Ectodermal cell (in vitro differentiated cells): ENCODE results near the gene CRIP1.

Source experiments
- H3K27ac ChIP-seq: 2 replicates; pipeline ENCODE4 v1.7.0; 2013; ENCODE audit warnings: mild to moderate bottlenecking, low read depth, low read length; ENCODE audit not compliant: insufficient read depth, poor library complexity, severe bottlenecking
- H3K27me3 ChIP-seq: 2 replicates; pipeline ENCODE4 v1.7.0; 2013; ENCODE audit warnings: mild to moderate bottlenecking, low read length; ENCODE audit not compliant: insufficient read depth, control insufficient read depth, poor library complexity, severe bottlenecking
- H3K36me3 ChIP-seq: one replicate; pipeline ENCODE4 v1.7.0; 2013; ENCODE audit warnings: low read length; ENCODE audit not compliant: control insufficient read depth, insufficient read depth
- H3K4me1 ChIP-seq: one replicate; pipeline ENCODE4 v1.7.0; 2013; ENCODE audit warnings: low read length; ENCODE audit not compliant: control insufficient read depth, insufficient read depth
- H3K4me3 ChIP-seq: 2 replicates; pipeline ENCODE4 v1.7.0; 2013; ENCODE audit warnings: low read depth, low read length, control low read depth; ENCODE audit not compliant: insufficient read depth
- H3K9me3 ChIP-seq: 2 replicates; pipeline ENCODE4 v1.7.0; 2013; ENCODE audit warnings: mild to moderate bottlenecking, low read length, moderate library complexity; ENCODE audit not compliant: control insufficient read depth
- WGBS, 2 experiments: methylation state at CpG; one replicate each; pipeline ENCODE4 v1.1.7; 2013; ENCODE audit warnings: missing lambda C conversion rate in 2 of 2; 5-methylcytosine and 5-hydroxymethylcytosine counted together

The CRIP1 gene

DNA sequence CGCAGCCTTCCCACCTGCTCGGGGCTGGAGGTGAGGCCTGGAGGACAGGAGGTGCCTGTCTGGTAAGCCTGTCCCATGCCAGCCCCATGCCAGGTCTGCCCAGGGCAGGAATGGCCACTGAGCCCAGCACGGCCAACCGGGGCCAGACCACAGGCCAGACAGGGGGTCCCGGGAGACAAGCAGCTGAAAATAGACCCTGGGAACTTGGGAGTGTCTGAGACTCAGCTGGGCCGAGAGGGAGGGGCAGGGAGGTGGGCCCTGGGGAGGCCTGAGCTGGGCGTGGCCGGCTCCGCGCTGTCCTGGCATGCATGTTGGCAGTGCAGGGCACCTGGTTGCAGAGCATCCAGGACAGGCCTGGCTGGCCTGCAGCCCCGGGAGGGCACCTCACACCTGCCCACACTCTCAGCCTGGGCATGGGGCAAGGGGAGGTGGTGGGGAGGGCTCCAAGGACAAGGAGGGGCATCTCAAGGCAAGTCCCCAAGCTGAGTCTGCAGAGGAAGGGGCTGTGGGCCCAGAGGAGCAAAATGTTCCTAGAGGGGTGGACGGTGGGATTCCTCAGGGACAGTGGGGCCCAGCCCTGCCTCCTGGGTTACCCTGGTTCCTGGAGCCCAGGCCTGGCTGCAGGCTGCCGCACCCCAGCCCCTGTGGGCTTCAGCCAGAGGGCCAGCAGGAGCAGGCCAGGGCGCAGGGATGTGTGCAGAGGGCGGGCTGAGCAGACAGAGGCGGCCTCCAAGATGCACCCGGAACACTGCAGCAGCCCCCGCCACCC is 3.2 kb upstream of the CRIP1 start:
- 84% methylated on average over 18 of the region's 18 CpGs for WGBS, 2 experiments
- H3K9me3 ChIP-seq = no peaks in the 10 kb centered on the region
- peaks cover 68% of the 10 kb centered on the region for H3K4me1 ChIP-seq
- no peaks in the 10 kb centered on the region for H3K36me3 ChIP-seq
- no peak overlapping the region for H3K4me3 ChIP-seq
- peaks cover 81% of the 10 kb centered on the region for H3K27me3 ChIP-seq
- no peak overlapping the region for H3K27ac ChIP-seq

DNA sequence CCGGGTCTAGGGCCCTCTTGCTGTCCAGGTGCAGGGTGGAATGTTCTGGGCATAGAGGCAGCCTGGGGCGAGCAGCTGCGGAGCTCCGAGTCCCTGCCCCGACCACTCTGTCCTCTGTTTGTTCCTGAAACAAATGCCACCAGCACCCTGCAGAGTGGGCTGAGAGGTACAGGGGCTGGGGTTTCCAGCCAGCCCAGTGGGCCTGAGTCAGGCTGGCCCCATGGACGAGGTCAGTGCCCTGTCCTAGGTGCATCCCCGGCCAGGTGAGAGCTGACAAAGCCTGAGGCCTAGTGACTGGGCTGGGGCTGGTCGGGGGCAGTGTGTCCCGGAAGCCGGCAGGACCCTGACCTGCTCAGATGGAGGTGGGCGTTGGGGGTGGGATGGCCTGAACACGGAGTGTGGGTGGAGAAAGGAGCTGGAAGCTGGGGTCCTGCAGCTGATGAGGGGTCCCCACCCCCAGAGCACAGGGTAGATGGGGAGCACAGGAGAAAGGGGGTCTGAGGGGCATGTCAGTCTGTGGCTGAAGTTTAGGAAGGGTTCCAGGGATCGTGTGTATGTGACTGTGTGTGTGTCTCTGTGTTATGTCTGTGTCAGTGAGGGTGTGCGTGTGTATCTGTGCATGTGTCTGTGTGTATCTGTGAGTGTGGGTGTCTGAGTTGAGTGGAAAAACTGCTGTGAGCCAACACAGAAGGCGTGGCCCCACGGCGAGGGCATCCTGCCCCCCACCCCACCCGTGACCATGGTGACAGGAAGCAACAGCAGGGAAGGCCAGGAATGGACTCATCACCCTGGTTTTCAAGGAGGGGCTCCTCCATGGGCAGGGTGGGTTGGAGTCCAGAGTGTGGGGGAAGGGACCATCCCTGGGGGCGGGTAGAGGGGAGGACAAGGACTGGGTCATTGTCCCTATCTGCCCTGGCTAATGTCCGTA is 2.4 kb upstream of the CRIP1 start:
- Histone ChIP-seq H3K36me3 (no peaks in the 10 kb centered on the region), H3K27ac (no peak overlapping the region), H3K27me3 (peaks cover 73% of the 10 kb centered on the region), H3K4me3 (no peak overlapping the region), H3K4me1 (peaks cover 75% of the 10 kb centered on the region), H3K9me3 (no peaks in the 10 kb centered on the region)
- 73 to 74% methylated on average over 20 of the region's 20 CpGs for WGBS, 2 experiments

DNA sequence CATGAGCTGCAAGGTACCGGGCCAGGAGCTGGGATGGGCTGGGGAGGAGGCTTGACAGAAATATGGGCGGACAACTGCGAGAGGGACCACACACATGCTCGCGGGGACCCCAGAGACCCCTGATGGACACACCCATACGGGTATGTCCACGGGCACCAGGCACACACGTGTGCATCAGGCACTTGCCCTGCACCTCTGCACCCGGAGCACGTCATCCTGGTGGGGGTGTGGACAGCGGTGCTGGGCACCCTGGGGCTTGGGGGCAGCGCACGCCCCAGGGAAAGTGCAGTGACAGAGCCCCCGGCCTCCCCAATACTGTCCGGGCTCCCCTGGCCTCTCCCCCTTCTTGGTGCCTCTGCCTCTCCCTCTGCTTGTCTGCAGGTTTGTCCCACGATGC is 1.7 kb upstream of the CRIP1 start:
- Histone ChIP-seq H3K36me3 (no peaks in the 10 kb centered on the region), H3K4me3 (no peak overlapping the region), H3K27me3 (peaks cover 66% of the 10 kb centered on the region), H3K4me1 (peaks cover 70% of the 10 kb centered on the region), H3K27ac (no peak overlapping the region), H3K9me3 (no peaks in the 10 kb centered on the region)
- WGBS, 2 experiments = 93 to 94% methylated on average over 16 of the region's 16 CpGs

DNA sequence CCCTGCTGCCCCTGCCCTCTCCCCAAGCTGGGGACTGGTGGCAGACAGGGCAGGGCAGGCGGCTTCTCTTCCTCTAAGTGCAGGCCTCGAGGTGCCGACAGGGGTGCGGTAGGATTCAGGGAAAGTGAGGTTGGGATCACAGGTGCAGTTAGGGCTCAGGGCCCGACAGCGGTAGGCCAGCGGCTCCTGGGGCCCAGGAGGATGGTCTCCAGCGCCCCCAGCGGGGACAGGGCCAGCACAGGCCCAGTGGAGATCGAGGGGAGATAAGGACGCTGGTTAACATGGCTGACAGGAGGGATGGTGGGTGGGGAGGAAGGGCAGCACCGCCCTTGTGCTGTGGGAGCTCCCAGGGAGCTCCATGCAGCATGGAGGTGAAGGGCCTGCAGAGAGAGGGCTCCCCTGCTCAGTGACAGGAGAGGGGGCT is 935 bp upstream of the CRIP1 start:
- 11 to 15% methylated on average over 12 of the region's 12 CpGs for WGBS, 2 experiments
- H3K27ac ChIP-seq = no peak overlapping the region
- peaks cover 64% of the 10 kb centered on the region for H3K4me1 ChIP-seq
- no peak overlapping the region for H3K4me3 ChIP-seq
- peaks cover 58% of the 10 kb centered on the region for H3K27me3 ChIP-seq
- H3K36me3 ChIP-seq = no peaks in the 10 kb centered on the region
- no peaks in the 10 kb centered on the region for H3K9me3 ChIP-seq

DNA sequence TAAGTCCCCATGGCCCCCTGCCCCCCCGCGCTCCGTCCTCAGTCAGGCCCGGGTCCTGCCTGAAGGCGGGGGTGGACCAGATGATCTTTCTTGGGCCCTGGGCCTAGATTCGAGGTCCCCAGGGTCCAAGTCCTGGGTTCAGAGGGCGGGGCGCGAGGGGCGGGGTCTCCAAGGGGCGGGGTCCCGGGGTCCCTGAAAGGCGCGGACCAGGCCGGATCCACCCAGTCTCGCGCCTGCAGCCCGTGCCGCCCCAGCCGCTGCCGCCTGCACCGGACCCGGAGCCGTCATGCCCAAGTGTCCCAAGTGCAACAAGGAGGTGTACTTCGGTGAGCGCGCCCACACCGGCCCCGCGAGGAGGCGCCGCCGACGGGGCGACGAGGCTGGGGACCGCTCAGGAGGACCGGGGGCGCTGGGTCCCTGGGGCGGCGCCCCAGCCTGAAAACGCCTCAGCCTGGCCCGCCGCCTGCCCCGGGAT is 325 bp downstream of the CRIP1 start:
- Histone ChIP-seq H3K4me3 (peak overlapping the region; percentile 52), H3K27ac (no peak overlapping the region), H3K36me3 (no peaks in the 10 kb centered on the region), H3K27me3 (peaks cover 46% of the 10 kb centered on the region), H3K4me1 (peaks cover 58% of the 10 kb centered on the region), H3K9me3 (no peaks in the 10 kb centered on the region)
- 5% methylated on average over 45 of the region's 45 CpGs for WGBS, 2 experiments

DNA sequence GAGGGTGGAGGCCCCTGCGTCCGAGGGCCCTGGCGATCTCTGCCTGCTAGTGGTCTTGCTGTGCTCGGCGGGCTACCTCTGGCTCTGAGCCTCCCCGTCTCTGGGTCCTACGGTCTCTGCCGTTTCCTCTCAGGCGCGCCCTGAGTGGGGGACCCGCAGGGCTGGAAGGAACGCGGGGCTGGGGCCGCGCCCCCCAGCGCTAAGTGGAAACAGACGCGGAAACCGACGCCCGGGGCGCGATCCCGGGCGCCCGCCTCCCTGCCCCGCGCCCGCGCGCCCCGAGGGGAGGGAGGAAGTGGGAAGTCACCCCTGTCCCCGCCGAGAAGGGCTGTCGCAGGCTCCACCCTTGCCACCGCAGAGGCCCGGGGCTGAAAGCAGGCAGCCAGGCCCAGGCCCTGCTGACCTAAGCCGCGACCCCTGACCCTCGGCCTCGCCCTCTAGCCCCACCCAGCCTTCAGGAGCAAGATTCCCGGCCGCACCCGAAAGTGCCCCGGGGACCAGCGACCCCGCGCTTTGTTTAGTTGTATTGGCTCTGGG is 831 bp downstream of the CRIP1 start:
- H3K9me3 ChIP-seq = no peaks in the 10 kb centered on the region
- peaks cover 59% of the 10 kb centered on the region for H3K4me1 ChIP-seq
- H3K27ac ChIP-seq = no peak overlapping the region
- H3K4me3 ChIP-seq = peak overlapping the region; percentile 52
- no peaks in the 10 kb centered on the region for H3K36me3 ChIP-seq
- WGBS, 2 experiments = 15 to 16% methylated on average over 48 of the region's 48 CpGs
- peaks cover 41% of the 10 kb centered on the region for H3K27me3 ChIP-seq

DNA sequence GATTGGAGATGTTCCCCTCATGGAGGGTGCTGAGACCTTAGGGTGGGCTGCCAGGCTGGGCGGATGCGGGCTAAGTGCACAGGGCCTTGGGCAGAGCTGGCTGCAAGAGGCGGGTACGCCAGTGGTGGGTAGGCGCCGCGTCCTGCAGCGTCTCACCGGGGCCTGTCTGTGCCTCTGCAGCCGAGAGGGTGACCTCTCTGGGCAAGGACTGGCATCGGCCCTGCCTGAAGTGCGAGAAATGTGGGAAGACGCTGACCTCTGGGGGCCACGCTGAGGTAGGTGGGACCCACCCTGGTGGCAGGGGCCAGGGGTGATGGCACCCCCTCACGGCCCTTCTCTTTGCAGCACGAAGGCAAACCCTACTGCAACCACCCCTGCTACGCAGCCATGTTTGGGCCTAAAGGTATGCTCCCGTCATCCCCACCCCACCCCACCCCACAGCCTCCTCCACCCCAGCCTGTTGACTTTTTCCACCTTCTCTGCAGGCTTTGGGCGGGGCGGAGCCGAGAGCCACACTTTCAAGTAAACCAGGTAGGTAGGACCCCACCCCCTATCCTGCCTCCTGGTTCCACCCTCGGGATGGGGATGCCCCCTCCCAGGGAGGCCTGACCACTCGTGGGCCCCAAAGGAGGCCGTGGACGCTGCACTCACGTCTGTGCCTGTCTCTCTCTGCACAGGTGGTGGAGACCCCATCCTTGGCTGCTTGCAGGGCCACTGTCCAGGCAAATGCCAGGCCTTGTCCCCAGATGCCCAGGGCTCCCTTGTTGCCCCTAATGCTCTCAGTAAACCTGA is 1.5 kb downstream of the CRIP1 start:
- Histone ChIP-seq H3K27me3 (peaks cover 35% of the 10 kb centered on the region), H3K4me3 (peak overlapping the region; percentile 52), H3K36me3 (no peaks in the 10 kb centered on the region), H3K4me1 (peaks cover 59% of the 10 kb centered on the region), H3K27ac (peak overlapping the region; percentile 92), H3K9me3 (no peaks in the 10 kb centered on the region)
- WGBS, 2 experiments = 87 to 90% methylated on average over 26 of the region's 26 CpGs

DNA sequence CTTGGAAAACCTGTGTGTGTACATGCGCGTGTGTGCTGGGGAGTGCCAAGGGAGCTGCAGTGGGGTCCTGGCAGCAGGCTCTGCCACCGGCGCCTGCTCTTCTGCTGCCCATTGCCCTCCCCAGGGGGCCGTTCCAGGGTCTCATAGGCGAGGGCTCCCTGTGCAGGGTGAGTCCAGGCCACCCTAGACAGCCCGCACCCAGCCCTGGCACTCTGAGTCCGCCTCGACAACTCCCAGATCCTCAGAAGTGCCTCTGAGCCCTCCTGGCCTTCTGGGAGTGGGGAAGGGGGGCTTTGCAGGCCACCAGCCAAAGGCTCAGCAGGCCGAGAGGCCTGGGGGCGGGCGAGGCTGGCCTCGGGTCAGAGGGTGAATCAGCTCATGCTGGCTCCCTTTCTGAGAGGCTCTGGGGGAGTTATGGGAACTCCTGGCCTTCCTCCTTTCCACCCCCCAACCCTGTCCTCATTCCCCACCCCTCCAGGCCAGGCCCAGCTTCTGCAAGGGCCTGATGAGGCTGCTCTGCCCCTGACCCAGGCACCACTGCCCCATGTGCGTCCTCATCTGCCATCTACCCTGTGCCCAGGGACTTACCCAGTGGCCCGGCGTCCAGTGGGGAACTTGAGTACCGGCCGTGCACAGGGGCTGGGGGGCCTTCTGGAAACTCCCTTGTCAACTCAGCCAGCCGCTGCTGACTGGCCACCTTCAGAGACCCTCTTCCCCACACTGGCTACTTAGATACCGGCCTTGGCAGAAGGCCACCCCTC is 2.3 kb downstream of the CRIP1 start:
- no peaks in the 10 kb centered on the region for H3K9me3 ChIP-seq
- H3K27me3 ChIP-seq = peaks cover 35% of the 10 kb centered on the region
- H3K36me3 ChIP-seq = no peaks in the 10 kb centered on the region
- WGBS, 2 experiments = 69 to 70% methylated on average over 20 of the region's 20 CpGs
- peak overlapping the region; percentile 62 for H3K4me3 ChIP-seq
- peak overlapping the region; percentile 92 for H3K27ac ChIP-seq
- peaks cover 51% of the 10 kb centered on the region for H3K4me1 ChIP-seq

DNA sequence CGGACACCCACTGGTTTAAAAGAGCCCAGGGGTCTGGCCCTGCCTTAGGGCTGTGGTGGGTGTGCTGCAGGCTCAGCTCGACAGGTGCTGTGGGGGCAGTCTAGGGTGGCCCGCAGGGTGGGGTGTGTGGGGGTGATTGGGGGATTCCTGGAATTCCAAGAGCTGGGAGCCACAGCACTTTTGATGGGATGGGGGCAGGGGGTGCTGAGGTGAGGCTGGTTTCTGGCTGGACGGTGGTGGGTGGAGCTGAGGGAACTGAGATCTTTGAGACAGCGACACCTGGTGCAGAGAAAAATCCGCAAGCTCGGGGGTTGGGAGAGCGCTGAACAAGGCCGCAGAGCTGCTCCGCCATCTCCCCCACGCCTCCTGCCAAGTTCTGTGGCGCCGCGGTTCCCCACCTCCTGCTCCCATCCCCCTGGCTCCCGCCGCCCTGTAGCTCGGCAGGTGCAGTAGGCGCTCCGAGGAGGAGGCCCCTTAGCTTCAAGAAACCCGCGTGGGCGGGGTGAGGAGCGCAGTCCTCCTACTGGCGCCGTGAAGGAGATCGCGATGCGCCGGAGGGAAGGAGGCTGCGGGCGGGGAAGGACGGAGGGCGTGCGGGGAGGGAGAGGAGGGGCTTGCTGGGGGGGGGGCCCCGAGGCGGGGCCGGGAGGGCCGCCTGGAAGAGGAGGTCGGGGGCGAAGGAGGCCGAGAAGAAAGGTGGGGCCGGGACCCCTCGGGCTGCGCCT is 3.0 kb downstream of the CRIP1 start:
- 2 to 3% methylated on average over 44 of the region's 44 CpGs for WGBS, 2 experiments
- peak overlapping the region; percentile 92 for H3K27ac ChIP-seq

More for the DNA sequence above, 3.0 kb downstream of the CRIP1 start:
- Histone ChIP-seq H3K36me3 (no peaks in the 10 kb centered on the region), H3K9me3 (no peaks in the 10 kb centered on the region), H3K27me3 (peaks cover 34% of the 10 kb centered on the region), H3K4me1 (peaks cover 44% of the 10 kb centered on the region), H3K4me3 (peak overlapping the region; percentile 62)
